Measurements from ENCODE around the gene SLC1A7.

SLC1A7 gene

GRCh38 chr1:53076721-53077598 lies 65.5 kb downstream of the SLC1A7 start:
- DNase-seq (ENCODE audit: low spot score): no peak

GRCh38 chr1:53076165-53076564 lies 66.3 kb downstream of the SLC1A7 start:
- DNase-seq (ENCODE audit: low spot score): no peak

GRCh38 chr1:53075761-53076163 lies 66.7 kb downstream of the SLC1A7 start:
- no peak for DNase-seq (ENCODE audit: low spot score)

- DNase-seq (ENCODE audit: low spot score): no peak
These were observed 67.2 kb downstream of the SLC1A7 start for GRCh38 chr1:53075206-53075605.

GRCh38 chr1:53074313-53075154 lies 67.9 kb downstream of the SLC1A7 start:
- no peak for DNase-seq (ENCODE audit: low spot score)

GRCh38 chr1:53073868-53074311 lies 68.5 kb downstream of the SLC1A7 start:
- DNase-seq (ENCODE audit: low spot score): no peak

- DNase-seq (ENCODE audit: low spot score): no peak
These were observed 69.2 kb downstream of the SLC1A7 start for GRCh38 chr1:53073287-53073686.

GRCh38 chr1:53071915-53072314 lies 70.5 kb downstream of the SLC1A7 start:
- DNase-seq (ENCODE audit: low spot score): no peak

- no peak for DNase-seq (ENCODE audit: low spot score)
These were observed 71.1 kb downstream of the SLC1A7 start for GRCh38 chr1:53071167-53071865.

GRCh38 chr1:53070621-53071020 lies 71.8 kb downstream of the SLC1A7 start:
- no peak for DNase-seq (ENCODE audit: low spot score)

- no peak for DNase-seq (ENCODE audit: low spot score)
These were observed 72.6 kb downstream of the SLC1A7 start for GRCh38 chr1:53069663-53070327.

GRCh38 chr1:53069265-53069662 lies 73.2 kb downstream of the SLC1A7 start:
- no peak for DNase-seq (ENCODE audit: low spot score)

GRCh38 chr1:53068314-53069099 lies 73.9 kb downstream of the SLC1A7 start:
- no peak for DNase-seq (ENCODE audit: low spot score)

GRCh38 chr1:53067886-53068285 lies 74.6 kb downstream of the SLC1A7 start:
- DNase-seq (ENCODE audit: low spot score): no peak

- no peak for DNase-seq (ENCODE audit: low spot score)
These were observed 75.3 kb downstream of the SLC1A7 start for GRCh38 chr1:53066891-53067738.

GRCh38 chr1:53066488-53066887 lies 76.0 kb downstream of the SLC1A7 start:
- no peak for DNase-seq (ENCODE audit: low spot score)

GRCh38 chr1:53065391-53065790 lies 77.0 kb downstream of the SLC1A7 start:
- DNase-seq (ENCODE audit: low spot score): no peak

GRCh38 chr1:53063744-53064515 lies 78.5 kb downstream of the SLC1A7 start:
- no peak for DNase-seq (ENCODE audit: low spot score)

Measured in CD4-positive, alpha-beta T cell treated with Interleukin-15 for 4 hours (primary cell).